GM19035 (cell line): Measurements from ENCODE around the gene FAM180B.
A peak's percentile ranks its signal among the peaks of the same experiment; 100 is the strongest.
"Not testable (repeated sequence)": the region's sequence is repeated elsewhere in the genome, so short reads cannot be mapped to it uniquely, and the experiment has no call there.

Source experiments
- ATAC-seq: cut with Tn5 transposase; IDR thresholded peaks from one replicate; pipeline ENCODE4 v1.9.1; 2021; ENCODE audit not compliant: unreplicated experiment

The FAM180B gene

DNA sequence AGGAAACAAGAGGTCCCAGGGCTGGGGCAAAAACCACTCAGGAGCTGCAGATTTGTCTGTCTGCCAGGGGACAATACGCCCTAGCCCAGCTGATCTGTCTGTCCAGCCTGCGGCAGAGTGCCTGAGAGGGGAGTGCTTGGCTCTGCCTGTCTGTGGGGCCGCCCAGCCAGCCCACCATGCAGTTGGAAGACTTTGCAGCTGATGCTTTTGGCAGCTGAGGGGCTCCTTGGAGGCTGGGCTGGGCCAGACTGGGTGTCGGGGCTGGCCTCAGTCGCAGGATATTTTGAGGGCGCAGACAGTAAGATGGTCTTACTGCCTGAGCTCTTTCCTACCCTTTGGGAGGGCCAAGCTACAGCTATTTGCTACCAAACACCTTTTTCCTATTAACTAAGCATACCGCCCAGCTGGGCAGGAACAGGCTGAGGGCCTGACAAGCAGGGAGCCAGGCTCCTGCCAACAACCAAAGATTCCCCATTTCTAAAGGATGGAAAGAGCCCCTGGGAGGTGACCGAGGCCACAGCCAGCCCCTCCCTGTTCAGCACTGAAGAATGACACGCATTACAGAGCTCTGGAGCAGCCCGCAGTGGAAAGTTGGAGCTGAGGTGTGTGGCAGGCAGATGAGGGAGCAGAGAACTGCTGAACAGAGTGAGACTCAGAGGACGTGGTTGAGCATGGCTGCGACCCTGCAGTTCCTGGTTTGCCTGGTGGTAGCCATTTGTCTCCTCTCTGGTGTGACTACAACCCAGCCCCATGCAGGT, at the start of gene FAM180B:
Gene FAM180B (plus strand): TSS at position 581 of the 758 bp plus-strand sequence. CDS start 91 bp downstream, at position 672.
- no peak for ATAC-seq

- no peak for ATAC-seq
Measured at GRCh38 chr11:47536915-47537314, 49.6 kb upstream of the FAM180B start.

DNA sequence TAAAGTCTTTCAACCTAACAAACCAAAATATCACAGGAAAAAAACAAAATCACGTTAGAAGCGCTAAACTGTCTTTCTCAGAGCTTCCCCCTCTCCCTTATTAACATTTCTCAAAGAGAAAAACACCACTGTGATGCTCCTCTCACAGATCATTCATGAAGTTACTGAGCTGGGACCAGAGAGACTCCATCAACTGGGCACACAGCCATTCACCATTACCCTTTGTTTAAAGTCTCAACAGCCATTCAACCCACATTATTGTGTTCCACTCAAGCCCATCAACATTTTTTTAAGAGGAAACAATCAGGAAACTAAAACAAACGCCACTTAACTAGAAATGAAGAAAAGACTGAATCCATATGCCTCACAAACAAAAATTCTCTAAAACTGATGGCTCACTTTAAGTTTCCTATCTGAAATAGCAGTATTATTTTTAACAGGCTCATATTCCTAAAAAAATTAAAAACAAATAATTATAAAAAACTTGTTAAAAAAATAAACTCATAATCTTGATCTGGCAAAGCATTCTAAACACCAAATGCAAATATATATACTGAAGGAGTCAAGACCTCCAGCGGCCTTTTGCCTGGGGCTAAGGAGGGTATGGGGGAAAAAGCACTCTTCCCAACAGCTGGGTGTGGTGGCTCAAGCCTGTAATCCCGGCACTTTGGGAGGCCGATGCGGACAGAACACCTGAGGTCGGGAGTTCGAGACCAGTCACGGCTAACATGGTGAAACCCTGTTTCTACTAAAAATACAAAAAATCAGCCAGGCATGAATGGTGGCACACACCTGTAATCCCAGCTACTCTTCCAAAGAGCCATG, 47.5 kb upstream of the FAM180B start:
- no peak for ATAC-seq

GRCh38 chr11:47539681-47540039, 46.8 kb upstream of the FAM180B start:
- no peak for ATAC-seq

- no peak for ATAC-seq
Measured at GRCh38 chr11:47541070-47541469, 45.4 kb upstream of the FAM180B start.

DNA sequence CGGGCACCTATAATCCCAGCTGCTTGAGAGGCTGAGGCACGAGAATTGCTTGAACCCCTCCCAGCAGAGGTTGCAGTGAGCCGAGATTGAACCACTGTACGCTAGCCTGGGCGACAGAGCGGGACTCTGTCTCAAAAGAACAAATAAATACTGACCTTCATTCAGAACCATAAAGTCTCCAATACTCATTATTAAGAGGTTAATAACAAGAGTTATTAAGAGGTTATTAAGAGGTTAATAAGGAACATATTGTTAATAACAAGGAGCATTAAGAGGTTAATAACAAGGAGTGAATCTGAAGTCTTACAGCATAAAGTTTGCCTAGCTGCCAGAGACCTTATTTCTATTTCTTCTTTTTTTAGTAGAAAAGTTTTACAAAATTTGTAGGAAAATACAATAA, 41.2 kb upstream of the FAM180B start:
- ATAC-seq: no peak

DNA sequence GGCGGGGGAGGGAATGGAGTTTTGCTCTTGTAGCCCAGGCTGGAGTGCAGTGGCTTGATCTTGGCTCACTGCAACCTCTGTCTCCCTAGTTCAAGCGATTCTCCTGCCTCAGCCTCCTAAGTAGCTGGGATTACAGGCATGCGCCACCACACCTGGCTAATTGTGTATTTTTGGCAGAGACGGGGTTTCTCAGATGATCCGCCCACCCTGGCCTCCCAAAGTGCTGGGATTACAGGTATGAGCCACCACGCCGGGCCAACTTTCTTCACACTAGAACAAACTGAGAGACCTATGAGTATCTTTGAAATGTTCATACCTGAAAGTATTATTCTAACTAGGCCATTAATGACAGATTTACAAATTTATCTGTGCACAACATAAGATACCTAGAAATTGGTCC, 40.2 kb upstream of the FAM180B start:
- not testable (repeated sequence) for ATAC-seq

DNA sequence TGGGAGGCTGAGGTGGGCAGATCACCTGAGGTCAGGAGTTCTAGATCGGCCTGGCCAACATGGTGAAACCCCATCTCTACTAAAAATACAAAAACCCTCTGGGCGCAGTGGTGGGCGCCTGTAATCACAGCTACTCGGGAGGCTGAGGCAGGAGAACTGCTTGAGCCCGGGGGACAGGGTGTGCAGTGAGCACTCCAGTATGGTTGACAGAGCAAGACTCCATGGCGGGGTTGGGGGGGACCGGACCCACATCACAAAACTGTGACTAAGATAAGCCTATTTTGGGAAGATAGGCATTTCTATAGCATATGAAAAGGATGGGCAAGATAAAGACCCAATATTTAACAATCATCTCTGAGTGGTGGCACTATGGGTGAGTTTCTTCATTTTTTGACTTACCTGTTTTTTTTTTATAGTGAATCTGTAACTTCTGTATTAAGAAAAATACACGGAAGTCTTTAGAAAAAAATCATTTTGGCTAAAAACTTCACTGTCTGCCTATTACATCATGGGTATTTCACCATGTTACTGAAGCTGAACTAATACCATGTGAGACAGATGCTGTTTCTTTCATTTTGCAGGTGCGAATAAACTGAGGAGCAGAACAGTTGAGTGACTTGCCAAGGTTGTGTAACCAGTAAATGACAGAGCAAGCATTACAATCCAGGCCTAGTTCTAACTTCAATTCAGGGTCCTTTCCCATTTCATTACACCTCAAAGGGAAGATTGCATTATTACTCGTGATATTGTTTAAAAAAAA, 36.0 kb upstream of the FAM180B start:
- no peak for ATAC-seq

- ATAC-seq: no peak
Measured at GRCh38 chr11:47551086-47551485, 35.4 kb upstream of the FAM180B start.

- peak; percentile 12 for ATAC-seq
Measured at GRCh38 chr11:47552056-47552565, 34.4 kb upstream of the FAM180B start.

GRCh38 chr11:47552566-47553405, 33.7 kb upstream of the FAM180B start, which contains the start of gene CELF1:
CELF1 (minus strand) TSS chr11:47553132; CDS start chr11:47499523, 53,609 bp downstream.
- ATAC-seq: peak; percentile 92

GRCh38 chr11:47553406-47553743, 33.1 kb upstream of the FAM180B start:
- ATAC-seq: peak; percentile 25

- ATAC-seq: not testable (repeated sequence)
Measured at GRCh38 chr11:47557004-47557403, 29.5 kb upstream of the FAM180B start.

DNA sequence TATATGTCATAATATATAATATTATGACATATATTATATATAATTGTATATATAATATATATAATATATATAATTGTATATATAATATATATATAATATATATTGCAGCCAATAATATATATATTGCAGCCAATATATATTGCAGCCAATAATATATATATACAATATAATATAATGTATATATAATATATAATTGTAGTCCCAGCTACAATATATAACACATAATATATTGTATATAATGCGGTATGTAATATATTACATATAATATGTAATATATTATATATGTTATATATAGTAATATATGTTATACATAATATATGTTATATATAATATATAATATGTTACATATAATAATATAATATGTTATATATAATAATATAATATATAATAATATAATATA, 27.8 kb upstream of the FAM180B start:
- ATAC-seq: no peak

DNA sequence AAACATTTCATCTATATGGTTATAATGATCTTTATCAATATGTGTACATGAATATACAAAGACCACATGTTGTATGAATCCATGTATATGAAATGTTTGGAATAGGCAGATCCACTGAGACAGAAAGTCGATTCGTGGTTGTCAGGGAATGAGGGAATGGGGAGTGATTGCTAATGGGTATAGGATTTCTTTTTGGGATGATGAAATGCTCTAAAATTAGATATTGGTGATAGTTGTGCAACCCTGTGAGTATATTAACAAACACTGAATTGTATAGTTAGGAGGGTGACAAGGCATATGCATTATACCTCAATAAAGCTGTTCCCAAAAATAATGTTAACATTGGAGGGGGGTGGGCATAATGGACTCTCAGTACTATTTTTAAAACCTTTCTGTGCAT, 26.1 kb upstream of the FAM180B start:
- no peak for ATAC-seq

DNA sequence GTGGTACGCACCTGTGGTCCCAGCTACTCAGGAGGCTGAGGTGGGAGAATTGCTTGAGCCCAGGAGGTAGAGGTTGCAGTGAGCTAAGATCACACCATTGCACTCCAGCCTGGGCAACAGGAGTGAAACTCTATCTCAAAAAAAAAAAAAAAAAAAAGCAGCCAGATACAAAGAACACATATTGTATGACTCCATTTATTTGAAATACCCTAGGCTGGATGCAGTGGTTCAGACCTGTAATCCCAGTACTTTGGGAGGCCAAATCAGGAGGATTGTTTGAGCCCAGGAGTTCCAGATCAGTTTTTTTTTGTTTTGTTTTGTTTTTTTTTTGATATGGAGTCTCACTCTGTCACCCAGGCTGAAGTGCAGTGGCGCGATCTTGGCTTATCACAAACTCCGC, 24.1 kb upstream of the FAM180B start:
- not testable (repeated sequence) for ATAC-seq

- ATAC-seq: not testable (repeated sequence)
Measured at GRCh38 chr11:47564366-47564765, 22.1 kb upstream of the FAM180B start.

DNA sequence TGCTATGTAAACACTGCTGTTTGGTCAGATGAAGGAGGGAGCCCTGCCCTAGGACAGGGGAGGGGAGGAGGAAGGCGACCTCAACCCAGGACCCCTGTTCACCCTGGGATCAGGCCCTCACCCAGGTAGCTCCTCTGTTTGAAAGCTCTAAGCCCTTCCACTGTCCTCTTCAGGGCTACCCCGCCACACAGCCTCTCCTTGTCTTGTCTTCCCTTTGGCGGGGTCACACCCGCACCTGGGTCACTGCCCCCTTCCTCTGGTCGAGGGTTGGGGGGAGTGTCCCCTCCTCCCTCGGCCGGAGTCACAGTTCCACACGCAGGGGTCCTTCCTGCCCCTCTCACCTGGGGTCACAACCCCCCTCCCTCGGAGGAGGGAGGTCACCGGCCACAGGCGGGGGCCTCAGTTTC, 21.5 kb upstream of the FAM180B start:
- ATAC-seq: no peak

DNA sequence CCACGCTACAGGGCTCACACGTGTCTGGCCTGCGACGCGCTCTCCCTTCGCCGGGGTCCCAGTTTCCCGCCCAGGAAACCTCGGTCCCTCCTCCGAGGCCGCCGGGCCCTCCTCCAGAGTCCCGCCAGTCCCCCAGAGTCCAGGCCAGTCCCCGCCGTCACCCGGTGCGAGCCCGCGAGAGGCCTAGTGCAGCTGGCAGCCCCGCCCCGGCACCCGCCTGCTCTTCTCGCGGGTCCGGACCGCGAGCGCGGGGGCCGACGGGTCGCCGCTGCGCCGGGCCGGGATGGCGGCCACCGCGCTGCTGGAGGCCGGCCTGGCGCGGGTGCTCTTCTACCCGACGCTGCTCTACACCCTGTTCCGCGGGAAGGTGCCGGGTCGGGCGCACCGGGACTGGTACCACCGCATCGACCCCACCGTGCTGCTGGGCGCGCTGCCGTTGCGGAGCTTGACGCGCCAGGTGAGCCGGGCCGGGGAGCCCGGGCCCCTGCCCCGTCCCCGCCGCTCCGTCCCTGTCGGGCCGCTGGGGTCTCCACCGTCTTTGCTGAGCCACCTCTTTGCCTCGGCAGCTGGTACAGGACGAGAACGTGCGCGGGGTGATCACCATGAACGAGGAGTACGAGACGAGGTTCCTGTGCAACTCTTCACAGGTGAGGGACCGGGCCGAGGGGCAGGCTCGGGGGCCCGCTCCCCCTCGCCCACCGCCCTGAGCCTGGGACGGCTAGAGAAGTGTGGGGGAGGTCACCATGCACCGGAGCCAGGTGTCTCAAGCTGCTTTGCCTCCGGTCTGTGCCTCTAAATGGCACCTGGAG, 20.9 kb upstream of the FAM180B start, which contains the start of gene PTPMT1:
Gene PTPMT1 (plus strand): TSS at position 260 of the 809 bp plus-strand sequence. CDS start 24 bp downstream, at position 284.
- ATAC-seq: peak; percentile 78
